Renal pelvis (tissue), 4 donors: ENCODE results near the gene MIA. TPM values are rescaled to one million over a fixed set of nuclear protein-coding genes. Genes with fewer than 3 reads are reported as not detected.
"Not testable (repeated sequence)": the region's sequence is repeated elsewhere in the genome, so short reads cannot be mapped to it uniquely, and the experiment has no call there.

ENCODE experiments used
- DNase-seq: peaks from one replicate; pipeline ENCODE4 v3.0.0-alpha.2; 2013
- polyA plus RNA-seq, 3 donors: library from polyadenylated mRNA; unstranded; fragments of 120-200 nt; gene quantifications; one replicate each; pipeline ENCODE4 v1.2.1, GENCODE V29; 2013; ENCODE audit not compliant: insufficient read length in 3 of 3

Gene MIA
- polyA plus RNA-seq, 3 donors, result 0.30 to 5.0 (median 2.5) TPM

DNA sequence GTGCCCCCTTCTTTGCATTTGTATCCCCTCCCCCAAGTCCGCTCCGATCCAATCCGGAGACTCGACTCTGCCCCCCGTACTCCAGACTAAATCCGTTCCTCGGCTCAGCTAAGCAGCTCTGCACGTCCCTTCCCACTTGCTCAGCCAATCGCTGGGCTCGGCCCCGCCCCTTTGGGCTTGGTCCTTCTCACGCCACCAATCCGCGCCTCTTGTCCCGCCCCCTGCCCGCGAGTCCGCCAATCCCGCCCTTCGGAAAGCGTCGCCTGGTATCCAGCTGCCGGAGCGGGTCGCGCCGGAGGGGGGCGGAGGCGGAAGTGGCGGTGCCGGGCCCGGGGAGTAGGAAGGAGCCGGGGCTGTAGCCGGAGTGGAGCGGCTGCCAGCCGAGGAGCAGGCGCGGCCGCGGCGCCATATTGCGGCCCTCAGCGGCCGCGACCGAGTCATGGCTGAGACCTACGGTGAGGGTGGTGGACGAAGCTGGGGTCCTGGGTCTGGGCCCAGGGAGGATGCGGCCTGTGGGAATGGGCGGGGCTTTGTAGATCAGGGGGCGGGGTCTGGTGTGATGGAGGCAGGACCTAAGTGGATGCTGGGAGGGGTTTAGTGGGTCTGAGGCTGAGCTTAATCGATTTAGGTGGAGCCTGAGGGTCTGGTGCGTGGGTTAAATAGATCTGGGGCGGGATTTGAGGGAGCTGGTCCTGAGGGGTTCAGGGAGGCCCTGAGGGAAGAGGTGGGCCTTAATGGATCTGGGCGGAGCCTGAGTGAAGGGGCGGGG, 2.8 kb downstream of the MIA start, which contains the start of gene RAB4B:
Gene RAB4B, plus strand, starts transcription at position 311 of the 769 bp plus-strand sequence. Its CDS starts 129 bp downstream, at position 440.
- peak; percentile 100 for DNase-seq

- DNase-seq, result no peak
These were observed 3.5 kb downstream of the MIA start for GRCh38 chr19:40778706-40779284.

DNA sequence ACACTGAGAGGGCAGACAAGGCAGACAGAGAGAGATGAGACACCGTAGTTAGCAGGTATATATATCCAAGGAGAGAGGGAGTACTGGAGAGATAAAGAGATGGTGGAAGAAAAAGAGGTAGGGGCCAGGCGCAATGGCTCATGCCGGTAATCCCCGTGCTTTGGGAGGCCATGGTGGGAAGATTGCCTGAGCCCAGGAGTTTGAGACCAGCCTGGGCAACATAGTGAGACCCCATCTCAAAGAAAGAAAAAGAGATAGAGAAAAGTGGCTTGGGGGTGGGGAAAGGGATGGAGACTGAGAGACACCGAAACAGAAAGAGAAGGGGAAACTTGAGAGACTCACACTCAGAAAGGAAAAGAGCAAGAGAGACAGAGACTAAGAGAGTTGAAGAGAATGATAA, 5.3 kb downstream of the MIA start:
- no peak for DNase-seq

GRCh38 chr19:40781140-40781539, 5.8 kb downstream of the MIA start:
- DNase-seq, result no peak

DNA sequence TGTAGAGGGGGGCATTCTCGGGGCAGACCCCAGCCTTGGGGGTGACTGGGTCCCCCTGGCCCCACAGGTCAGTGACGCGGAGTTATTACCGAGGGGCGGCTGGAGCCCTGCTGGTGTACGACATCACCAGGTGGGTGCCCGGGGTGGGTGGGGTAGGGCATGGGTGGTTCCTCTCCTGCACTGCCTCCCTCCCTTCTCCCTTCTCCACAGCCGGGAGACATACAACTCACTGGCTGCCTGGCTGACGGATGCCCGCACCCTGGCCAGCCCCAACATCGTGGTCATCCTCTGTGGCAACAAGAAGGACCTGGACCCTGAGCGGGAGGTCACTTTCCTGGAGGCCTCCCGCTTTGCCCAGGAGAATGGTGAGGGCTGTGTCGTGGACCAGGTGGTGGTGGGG, 8.4 kb downstream of the MIA start:
- no peak for DNase-seq

GRCh38 chr19:40784146-40784545, 8.8 kb downstream of the MIA start:
- DNase-seq, result not testable (repeated sequence)

DNA sequence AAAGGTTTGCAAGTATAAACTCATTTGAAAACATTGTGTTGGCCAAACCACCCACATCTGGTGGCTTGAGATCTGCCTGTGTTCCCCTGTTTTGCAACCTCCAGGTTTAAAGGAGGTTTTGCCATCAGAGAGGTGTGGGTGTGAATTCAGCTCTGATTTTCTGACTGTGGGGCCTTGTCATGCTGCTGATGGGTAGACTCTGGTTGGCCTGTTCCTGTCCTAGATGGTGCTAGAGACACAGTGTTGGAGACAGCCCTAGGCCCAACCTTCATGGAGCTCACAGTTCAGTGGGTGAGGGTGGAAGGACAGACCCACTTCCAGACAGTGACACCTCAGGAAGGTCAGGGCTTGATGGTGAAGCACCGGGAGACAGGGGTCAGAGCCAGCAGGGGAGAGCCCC, 10.2 kb downstream of the MIA start:
- no peak for DNase-seq

DNA sequence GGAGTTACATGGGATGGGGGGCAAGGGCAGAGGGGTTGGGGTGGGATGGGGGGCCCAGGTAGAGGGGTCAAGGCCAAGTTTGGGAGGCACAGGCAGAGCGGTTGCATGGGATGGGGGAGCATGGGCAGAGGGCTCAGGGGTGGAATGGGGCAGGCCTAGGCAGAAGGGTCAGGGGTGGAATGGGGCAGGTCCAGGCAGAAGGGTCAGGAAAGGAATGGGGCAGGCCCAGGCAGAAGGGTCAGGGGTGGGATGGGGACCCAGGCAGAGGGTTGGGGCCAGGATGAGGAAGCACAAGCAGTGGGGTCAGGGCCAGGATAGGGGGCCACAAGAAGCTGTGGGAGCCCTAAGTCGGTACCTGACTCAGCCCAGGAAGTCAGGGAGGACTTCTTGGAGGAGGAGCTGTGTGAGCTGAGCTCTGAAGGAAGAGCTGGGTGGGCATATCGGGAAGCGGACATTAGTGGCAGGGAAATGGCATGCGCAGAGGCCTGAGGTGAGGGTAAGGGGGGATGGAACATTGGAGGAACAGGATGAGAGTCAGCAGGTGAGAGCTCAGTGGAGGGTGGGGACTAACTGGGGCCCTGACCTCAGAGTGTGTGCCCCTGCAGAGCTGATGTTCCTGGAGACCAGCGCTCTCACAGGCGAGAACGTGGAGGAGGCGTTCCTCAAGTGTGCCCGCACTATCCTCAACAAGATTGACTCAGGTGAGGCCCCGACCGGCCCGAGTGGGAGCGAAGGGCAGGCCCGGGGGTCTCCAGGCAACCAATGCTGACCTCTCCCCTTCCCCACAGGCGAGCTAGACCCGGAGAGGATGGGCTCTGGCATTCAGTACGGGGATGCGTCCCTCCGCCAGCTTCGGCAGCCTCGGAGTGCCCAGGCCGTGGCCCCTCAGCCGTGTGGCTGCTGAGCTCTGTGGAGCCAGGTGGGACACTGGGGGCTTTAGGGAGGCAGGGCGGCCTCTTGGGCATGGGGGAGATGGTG, 11.0 kb downstream of the MIA start:
- no peak for DNase-seq

- DNase-seq, result no peak
These were observed 16.0 kb downstream of the MIA start for GRCh38 chr19:40791349-40791748.

DNA sequence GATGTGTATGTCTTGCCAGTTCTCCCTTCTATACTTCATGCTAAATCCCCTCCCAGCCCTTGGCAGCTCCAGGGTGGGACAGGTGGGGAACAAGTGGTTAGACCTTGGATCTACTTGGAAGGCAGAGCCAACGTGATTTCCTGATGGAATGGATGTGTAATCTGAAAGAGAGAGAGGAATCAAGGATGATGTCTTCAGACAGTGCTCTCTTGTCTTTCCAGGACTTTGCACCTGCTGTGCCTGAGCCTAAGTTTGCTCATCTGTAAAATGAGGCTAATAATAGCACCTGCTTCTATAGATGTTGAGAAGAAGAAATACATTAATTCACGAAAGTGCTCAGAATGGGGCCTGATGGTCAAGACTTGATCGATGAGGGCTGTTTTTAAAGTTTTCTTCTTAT, 16.7 kb downstream of the MIA start:
- no peak for DNase-seq

DNA sequence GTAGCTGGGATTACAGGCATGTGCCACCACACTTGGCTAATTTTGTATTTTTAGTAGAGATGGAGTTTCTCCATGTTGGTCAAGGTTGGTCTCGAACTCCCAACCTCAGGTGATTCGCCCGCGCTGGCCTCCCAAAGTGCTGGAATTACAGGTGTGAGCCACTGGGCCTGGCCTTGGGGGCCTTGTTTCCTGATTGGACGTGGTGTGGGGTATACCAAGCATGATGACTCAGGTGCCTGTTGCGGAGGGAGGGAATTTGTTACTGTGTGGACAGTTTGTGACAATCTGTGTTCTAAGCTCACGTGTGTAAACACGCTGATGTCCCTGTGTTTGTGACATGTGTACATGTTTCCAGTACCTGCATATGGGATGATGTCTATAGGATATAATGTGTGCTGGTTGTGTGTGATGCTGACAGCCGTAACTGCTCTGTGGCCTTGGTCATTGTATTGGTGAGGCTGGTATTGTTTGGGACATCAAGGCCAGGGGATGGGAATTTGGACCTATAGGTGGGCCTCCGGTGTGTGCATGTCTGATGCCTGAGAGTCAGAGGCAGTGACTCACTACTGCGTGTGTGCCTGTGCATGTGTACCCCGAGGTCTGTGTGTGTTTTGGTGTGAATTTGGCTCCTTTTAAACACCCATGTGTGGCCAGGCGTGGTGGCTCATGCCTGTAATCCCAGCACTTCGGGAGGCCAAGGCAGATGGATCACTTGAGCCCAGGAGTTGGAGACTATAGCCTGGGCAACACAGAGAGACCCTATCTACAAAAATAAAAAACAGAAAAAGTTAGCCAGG, 22.0 kb downstream of the MIA start:
- DNase-seq, result no peak

DNA sequence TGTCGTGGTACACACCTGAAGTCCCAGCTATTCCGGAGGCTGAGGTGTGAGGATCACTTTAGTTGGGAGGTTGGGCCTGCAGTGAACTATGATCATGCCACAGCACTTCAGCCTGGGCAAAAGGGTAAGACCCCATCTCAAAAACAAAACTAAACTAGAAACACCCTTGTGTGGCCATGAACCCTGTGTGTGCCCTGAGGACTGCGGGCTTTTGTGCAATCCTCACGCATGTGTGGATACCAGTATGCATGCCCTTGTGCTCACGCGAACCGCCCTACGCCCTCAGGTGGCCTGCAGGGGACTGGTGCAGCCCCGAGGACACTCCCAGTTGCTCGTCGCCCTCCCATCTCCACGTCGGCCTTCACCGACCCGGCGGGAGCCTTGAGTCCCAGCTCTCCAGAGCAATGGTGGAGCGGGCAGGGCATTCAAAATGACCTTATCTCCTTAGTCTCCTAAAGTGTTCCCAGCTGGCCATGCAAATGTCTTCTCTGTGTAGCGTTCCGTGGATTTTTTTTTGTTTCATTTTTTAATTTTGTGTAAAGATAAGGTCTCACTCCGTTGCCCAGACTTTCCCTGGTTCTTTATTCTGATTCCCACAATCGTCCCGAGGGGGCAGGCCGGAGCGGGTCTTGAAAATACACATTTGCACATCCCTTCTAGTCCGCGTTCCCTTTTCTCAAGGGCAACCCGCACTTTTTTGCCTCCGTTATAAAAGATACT, 22.8 kb downstream of the MIA start:
- DNase-seq, result no peak

- peak; percentile 100 for DNase-seq
These were observed 23.6 kb downstream of the MIA start, which contains the start of gene EGLN2 for GRCh38 chr19:40798683-40799557. Gene EGLN2 (plus strand): TSS chr19:40799191. CDS start chr19:40800573, 1,382 bp downstream.

GRCh38 chr19:40799558-40800338, 24.4 kb downstream of the MIA start:
- no peak for DNase-seq

GRCh38 chr19:40800339-40800996, 25.1 kb downstream of the MIA start:
- DNase-seq, result no peak

GRCh38 chr19:40800997-40801377, 25.7 kb downstream of the MIA start:
- DNase-seq, result no peak

- no peak for DNase-seq
These were observed 26.3 kb downstream of the MIA start for GRCh38 chr19:40801426-40802299.
